ENCODE measurements around the gene RNF113B.

Gene RNF113B

DNA sequence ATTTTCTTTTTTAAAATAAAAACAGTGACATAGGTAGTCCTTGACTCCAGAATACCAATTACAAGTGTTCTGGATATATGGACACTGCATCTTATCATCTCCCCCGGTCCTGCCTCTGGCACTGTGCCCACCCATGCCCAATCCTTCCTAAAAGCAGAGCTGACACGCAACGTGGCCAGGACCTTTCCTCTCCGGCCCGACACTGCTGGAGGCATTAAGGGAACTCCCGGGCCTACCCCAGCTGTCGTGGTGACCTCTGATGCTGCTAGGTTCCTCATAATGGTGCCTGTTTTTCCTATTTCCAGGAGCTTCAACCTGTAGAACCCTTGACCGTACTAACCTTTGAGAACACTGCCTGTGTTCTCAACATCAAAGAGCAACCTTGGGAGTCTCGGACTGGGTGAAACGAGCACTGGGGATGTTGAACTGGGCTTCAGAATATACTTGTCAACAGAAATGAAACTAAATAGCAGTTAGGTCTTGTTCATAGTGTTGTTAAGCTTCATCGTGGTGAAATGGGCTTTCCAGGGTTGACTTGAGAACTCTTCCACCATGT lies 13.9 kb upstream of the RNF113B start:
- CTCF ChIA-PET = no interaction called here
- TF ChIP-seq, protein P1, sequence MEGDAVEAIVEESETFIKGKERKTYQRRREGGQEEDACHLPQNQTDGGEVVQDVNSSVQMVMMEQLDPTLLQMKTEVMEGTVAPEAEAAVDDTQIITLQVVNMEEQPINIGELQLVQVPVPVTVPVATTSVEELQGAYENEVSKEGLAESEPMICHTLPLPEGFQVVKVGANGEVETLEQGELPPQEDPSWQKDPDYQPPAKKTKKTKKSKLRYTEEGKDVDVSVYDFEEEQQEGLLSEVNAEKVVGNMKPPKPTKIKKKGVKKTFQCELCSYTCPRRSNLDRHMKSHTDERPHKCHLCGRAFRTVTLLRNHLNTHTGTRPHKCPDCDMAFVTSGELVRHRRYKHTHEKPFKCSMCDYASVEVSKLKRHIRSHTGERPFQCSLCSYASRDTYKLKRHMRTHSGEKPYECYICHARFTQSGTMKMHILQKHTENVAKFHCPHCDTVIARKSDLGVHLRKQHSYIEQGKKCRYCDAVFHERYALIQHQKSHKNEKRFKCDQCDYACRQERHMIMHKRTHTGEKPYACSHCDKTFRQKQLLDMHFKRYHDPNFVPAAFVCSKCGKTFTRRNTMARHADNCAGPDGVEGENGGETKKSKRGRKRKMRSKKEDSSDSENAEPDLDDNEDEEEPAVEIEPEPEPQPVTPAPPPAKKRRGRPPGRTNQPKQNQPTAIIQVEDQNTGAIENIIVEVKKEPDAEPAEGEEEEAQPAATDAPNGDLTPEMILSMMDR (IDR thresholded peaks at IDR 0.05; ENCODE audit: control extremely low read depth, extremely low read depth, low read depth, missing control alignments) = no peak
- POLR2A ChIA-PET = no interaction called here
- DNase-seq (ENCODE audit: extremely low spot score) = no peak

DNA sequence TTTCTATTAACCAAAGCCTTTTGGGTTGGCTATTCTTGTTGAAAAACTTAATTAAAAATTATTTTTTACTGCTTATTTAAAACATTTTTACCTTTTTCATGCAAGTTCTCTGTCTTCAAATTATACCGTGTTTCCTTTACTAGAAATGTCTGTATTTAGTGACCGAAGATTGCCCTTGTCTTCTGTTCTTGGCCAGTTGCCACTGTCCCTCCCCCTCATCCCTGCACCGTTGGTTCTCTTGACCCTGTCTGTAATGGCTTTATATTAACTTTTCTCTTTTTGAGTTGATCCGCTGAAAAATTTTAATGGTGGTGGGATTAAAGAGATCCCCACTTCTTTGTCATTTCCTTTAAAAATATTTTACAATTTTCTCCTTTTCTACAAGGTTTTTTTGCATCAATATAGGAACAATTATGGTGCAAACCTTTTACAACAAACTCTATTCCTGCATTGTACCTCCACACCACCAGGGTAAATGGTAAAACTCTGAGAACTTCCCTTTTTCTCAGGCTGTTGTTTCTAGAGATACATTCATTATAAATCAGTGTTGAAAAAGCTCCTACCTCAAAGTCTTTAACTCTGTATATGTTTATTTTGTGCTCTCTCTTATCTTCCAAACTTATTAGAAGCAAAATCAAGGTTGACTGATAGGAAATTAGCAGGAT lies 12.9 kb upstream of the RNF113B start:
- TF ChIP-seq, protein P1 (IDR thresholded peaks at IDR 0.05; ENCODE audit: control extremely low read depth, extremely low read depth, low read depth, missing control alignments) = no peak
- POLR2A ChIA-PET = no interaction called here
- DNase-seq (ENCODE audit: extremely low spot score) = no peak
- CTCF ChIA-PET = no interaction called here

DNA sequence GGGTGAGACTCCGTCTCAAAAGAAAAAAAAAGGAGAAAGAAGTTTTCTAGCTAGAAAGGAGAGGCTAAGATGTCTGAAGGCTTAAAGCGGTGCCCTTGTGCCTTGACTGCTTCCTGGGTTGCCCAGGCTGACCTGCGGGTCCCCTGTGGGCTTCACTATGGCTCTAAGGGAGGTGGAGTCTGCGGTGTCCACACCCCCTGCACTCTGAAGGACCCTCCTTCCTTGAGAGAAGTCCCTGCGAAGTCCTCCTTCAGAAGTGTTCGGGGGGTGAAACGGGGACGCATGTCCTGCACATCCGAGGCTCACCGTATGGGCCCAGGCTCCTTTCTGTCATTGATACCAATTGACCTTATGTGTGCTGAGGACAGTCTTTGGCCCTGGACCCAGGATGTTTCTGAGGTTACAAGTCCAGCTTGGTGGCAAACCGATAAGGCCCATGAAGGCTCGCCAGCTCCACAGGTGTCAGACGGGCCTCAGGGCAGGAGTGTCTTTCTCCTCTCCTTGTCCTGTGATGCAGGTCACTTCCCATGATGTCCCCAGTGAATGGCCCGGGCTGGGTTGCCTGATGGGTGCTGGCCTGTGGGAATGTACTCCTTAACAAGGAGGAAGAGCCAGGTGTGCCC lies 11.6 kb upstream of the RNF113B start:
- DNase-seq (ENCODE audit: extremely low spot score) = no peak
- ChIA-PET CTCF (no interaction called here), POLR2A (no interaction called here)
- TF ChIP-seq, protein P1 (IDR thresholded peaks at IDR 0.05; ENCODE audit: control extremely low read depth, extremely low read depth, low read depth, missing control alignments) = no peak

DNA sequence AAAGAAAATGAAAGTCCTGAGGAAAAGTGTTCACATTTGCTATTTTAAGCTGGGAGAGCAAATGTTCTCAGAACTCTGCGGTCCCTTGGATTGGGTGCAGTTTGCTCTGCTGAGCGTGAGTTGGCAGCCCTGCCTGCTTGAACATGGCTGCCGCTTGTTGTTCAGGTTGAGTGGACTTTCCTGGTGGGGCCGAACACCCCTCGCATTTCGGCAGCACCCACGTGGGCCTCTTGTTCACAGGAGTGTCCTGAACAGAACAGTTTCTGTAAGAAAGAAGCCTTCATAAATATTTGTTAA lies 10.8 kb upstream of the RNF113B start:
- POLR2A ChIA-PET = no interaction called here
- CTCF ChIA-PET = no interaction called here
- DNase-seq (ENCODE audit: extremely low spot score) = no peak
- TF ChIP-seq, protein P1 (IDR thresholded peaks at IDR 0.05; ENCODE audit: control extremely low read depth, extremely low read depth, low read depth, missing control alignments) = no peak

DNA sequence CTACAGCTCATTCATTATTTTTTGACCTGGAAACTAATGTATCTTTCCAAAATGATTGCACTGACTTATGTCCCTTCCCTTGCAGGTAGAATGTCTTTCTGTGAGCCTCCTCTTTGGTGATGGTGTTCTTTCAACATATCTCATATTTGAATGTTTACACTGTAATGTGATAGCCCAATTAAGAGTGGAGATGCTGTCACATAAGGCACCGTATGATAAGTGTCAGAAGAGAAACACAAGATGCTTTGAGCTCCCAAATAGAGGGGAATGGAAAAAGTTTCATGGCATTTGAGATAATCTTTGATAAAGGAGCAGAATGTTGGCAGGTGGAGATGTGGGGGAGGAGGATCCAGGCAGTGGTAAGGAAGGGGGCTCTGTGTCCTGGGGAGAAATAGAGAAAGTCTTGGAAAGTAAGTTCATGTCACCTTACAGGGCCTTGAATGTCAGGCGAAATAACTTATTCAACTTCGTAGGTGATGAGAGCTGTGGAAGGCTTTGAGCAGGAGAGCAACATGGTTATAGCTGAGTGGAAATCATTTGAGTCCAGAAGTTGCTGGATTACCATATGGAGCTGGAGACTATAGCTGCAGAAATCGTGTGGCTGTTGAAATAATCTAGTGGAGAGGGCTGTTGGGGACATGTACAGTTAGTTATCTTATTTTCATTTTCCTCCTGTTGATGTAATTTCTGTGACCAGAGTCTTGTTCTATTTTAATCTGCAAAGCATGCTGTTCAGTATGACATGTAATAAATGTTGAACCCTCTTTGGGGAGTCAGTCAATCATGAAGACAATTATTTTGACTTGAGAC lies 10.3 kb upstream of the RNF113B start:
- TF ChIP-seq, protein P1 (IDR thresholded peaks at IDR 0.05; ENCODE audit: control extremely low read depth, extremely low read depth, low read depth, missing control alignments) = no peak
- CTCF ChIA-PET = no interaction called here
- DNase-seq (ENCODE audit: extremely low spot score) = no peak
- POLR2A ChIA-PET = no interaction called here

GRCh38 chr13:98184792-98185191 lies 7.7 kb upstream of the RNF113B start:
- CTCF ChIA-PET = no interaction called here
- no peak for DNase-seq (ENCODE audit: extremely low spot score)
- TF ChIP-seq, protein P1 (IDR thresholded peaks at IDR 0.05; ENCODE audit: control extremely low read depth, extremely low read depth, low read depth, missing control alignments) = no peak
- POLR2A ChIA-PET = no interaction called here
